C4-2B (cell line): ENCODE results near the gene MT1F.

Experiments used
- CTCF ChIP-seq: fragments of 450-650 bp; conservative IDR thresholded peaks from 2 replicates; pipeline ENCODE4 v1.5.1; 2017; ENCODE audit warnings: mild to moderate bottlenecking
- ZFX ChIP-seq: fragments of 450-650 bp; IDR thresholded peaks from 2 replicates; pipeline ENCODE4 v1.6.1; 2017

GRCh38 chr16:56700631-56701030 lies 42.9 kb downstream of the MT1F start:
- TF ChIP-seq CTCF (no peak), ZFX (no peak)
